ENCODE data around the gene SLC22A5. TPM values are rescaled to one million over a fixed set of nuclear protein-coding genes. Genes with fewer than 3 reads are reported as not detected.

Gene SLC22A5
- total RNA-seq, 2 donors from 2014 or later: 26.2 to 37.5 TPM

DNA sequence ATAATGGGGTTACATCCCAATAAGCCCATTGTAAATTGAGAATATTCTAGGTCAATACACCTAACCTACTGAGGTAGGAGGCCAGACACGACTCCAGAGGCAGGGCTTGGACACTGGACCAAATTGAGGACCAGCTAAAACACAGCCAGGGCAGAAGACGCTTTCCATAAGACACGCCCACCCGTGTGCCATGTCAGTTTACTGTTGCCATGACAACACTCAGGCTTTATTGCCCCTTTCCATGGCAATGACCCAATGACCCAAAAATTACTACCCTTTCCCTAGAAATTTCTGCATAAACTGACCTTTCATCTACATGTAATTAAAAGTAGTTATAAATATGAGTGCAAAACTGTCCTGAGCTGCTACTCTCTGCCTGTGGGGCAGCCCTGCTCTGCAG, 43.8 kb upstream of the SLC22A5 start:
- Histone ChIP-seq H3K36me3 (no peaks in the 10 kb centered on the region), H3K27ac (no peak overlapping the region), H3K4me1 (replicated peaks) (no peaks in the 10 kb centered on the region), H3K27me3 (replicated peaks; ENCODE audit: insufficient read depth) (no peaks in the 10 kb centered on the region), H3K9me3 (no peaks in the 10 kb centered on the region), H3K4me3 (no peak overlapping the region)
- intact Hi-C loops (cut with DNase I): no loop called here
- 77% methylated on average over 4 of the region's 4 CpGs for WGBS
- DNase-seq (ENCODE audit: low spot score): no peak
- no peak for TF ChIP-seq POLR2A (IDR thresholded peaks at IDR 0.05)
- TF ChIP-seq, protein P1, sequence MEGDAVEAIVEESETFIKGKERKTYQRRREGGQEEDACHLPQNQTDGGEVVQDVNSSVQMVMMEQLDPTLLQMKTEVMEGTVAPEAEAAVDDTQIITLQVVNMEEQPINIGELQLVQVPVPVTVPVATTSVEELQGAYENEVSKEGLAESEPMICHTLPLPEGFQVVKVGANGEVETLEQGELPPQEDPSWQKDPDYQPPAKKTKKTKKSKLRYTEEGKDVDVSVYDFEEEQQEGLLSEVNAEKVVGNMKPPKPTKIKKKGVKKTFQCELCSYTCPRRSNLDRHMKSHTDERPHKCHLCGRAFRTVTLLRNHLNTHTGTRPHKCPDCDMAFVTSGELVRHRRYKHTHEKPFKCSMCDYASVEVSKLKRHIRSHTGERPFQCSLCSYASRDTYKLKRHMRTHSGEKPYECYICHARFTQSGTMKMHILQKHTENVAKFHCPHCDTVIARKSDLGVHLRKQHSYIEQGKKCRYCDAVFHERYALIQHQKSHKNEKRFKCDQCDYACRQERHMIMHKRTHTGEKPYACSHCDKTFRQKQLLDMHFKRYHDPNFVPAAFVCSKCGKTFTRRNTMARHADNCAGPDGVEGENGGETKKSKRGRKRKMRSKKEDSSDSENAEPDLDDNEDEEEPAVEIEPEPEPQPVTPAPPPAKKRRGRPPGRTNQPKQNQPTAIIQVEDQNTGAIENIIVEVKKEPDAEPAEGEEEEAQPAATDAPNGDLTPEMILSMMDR (IDR thresholded peaks at IDR 0.05): no peak
- no peak for TF ChIP-seq POLR2AphosphoS5 (IDR thresholded peaks at IDR 0.05)

DNA sequence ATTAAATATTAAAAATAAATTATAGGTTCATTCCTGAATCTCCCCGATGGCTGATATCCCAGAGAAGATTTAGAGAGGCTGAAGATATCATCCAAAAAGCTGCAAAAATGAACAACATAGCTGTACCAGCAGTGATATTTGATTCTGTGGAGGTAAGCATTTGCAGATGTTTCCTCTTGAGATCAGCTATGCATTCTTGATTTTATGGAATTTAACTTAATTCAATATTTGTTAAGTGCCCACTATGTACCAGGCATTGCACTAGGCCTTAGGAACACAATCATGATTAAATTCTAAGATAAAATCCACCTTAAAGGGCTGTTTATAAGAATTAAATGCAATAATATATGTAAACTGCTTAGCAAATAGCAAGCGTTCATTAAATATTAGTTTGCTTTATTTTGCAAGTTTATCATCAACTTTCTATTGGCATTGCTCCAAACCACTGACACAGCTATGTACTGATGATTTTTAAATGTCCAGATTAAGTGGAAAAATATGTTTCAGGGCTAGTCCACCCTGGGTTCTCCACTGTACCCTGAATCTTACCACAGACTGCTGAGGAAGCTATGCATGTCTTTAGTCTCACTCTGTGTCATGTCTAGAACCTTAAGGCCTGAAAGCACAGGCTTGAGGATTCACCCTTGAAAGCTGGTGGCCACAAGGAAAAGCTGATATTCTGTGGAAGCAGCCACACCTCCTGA, 42.1 kb upstream of the SLC22A5 start:
- Histone ChIP-seq H3K27me3 (replicated peaks; ENCODE audit: insufficient read depth) (no peaks in the 10 kb centered on the region), H3K4me3 (no peak overlapping the region), H3K27ac (no peak overlapping the region), H3K4me1 (replicated peaks) (no peaks in the 10 kb centered on the region), H3K9me3 (no peaks in the 10 kb centered on the region), H3K36me3 (peaks cover 0 to 8% of the 10 kb centered on the region in 2 donors)
- 77% methylated on average over 2 of the region's 2 CpGs for WGBS
- TF ChIP-seq POLR2A (IDR thresholded peaks at IDR 0.05) (no peak), POLR2AphosphoS5 (IDR thresholded peaks at IDR 0.05) (no peak)
- TF ChIP-seq, protein P1 (IDR thresholded peaks at IDR 0.05): no peak
- DNase-seq (ENCODE audit: low spot score): no peak
- intact Hi-C loops (cut with DNase I): no loop called here

- intact Hi-C loops (cut with DNase I): no loop called here
- WGBS: 88% methylated on average over 3 of the region's 3 CpGs
- Histone ChIP-seq H3K4me3 (no peak overlapping the region), H3K9me3 (no peaks in the 10 kb centered on the region), H3K27me3 (replicated peaks; ENCODE audit: insufficient read depth) (no peaks in the 10 kb centered on the region), H3K36me3 (peaks cover 0 to 8% of the 10 kb centered on the region in 2 donors), H3K4me1 (replicated peaks) (no peaks in the 10 kb centered on the region), H3K27ac (no peak overlapping the region)
- DNase-seq (ENCODE audit: low spot score): no peak
- no peak for TF ChIP-seq POLR2A (IDR thresholded peaks at IDR 0.05)
- TF ChIP-seq POLR2AphosphoS5 (IDR thresholded peaks at IDR 0.05): no peak
- TF ChIP-seq, protein P1 (IDR thresholded peaks at IDR 0.05): no peak
Observed at GRCh38 chr5:132334812-132335211, 34.7 kb upstream of the SLC22A5 start.

GRCh38 chr5:132335402-132335801, 34.1 kb upstream of the SLC22A5 start:
- H3K36me3 ChIP-seq: peaks cover 0 to 8% of the 10 kb centered on the region in 2 donors
- TF ChIP-seq POLR2A (IDR thresholded peaks at IDR 0.05) (no peak), POLR2AphosphoS5 (IDR thresholded peaks at IDR 0.05) (no peak)
- TF ChIP-seq, protein P1 (IDR thresholded peaks at IDR 0.05): no peak

GRCh38 chr5:132339502-132339901, 30.0 kb upstream of the SLC22A5 start:
- TF ChIP-seq POLR2A (IDR thresholded peaks at IDR 0.05) (no peak), POLR2AphosphoS5 (IDR thresholded peaks at IDR 0.05) (no peak)
- TF ChIP-seq, protein P1 (IDR thresholded peaks at IDR 0.05): no peak
- H3K9me3 ChIP-seq: no peaks in the 10 kb centered on the region
- intact Hi-C loops (cut with DNase I): no loop called here
- DNase-seq (ENCODE audit: low spot score): no peak
- no peak overlapping the region for H3K27ac ChIP-seq
- H3K27me3 ChIP-seq (replicated peaks; ENCODE audit: insufficient read depth): no peaks in the 10 kb centered on the region
- no peaks in the 10 kb centered on the region for H3K4me1 ChIP-seq (replicated peaks)
- no peaks in the 10 kb centered on the region for H3K36me3 ChIP-seq
- no peak overlapping the region for H3K4me3 ChIP-seq

More at GRCh38 chr5:132335402-132335801, 34.1 kb upstream of the SLC22A5 start:
- H3K27me3 ChIP-seq (replicated peaks; ENCODE audit: insufficient read depth): no peaks in the 10 kb centered on the region
- intact Hi-C loops (cut with DNase I): no loop called here
- no peak for DNase-seq (ENCODE audit: low spot score)
- no peak overlapping the region for H3K4me3 ChIP-seq
- no peaks in the 10 kb centered on the region for H3K4me1 ChIP-seq (replicated peaks)
- no peak overlapping the region for H3K27ac ChIP-seq
- no peaks in the 10 kb centered on the region for H3K9me3 ChIP-seq

Measured in prostate gland (tissue), 2 donors.